Activated T-helper 2 cell treated with anti-CD3 and anti-CD28 coated beads, Interferon-gamma antibody, Interleukin-2, Interleukin-4, amounts not matched to agents 10 μg/mL and 5 μg/mL and 100 μg/mL, durations not matched to agents 14 hours and 24 hours and 36 hours (primary cell): ENCODE data around the gene PDGFB. TPM values are rescaled to one million over a fixed set of nuclear protein-coding genes. Genes with fewer than 3 reads are reported as not detected.

Experiments
- DNase-seq: peaks from one replicate; pipeline ENCODE4 v3.0.0; 2021; ENCODE audit warnings: low spot score
- H3K27ac Mint-ChIP-seq: one replicate; pipeline ENCODE4 v1.8.0; 2021; ENCODE audit warnings: mixed read lengths
- H3K27me3 Mint-ChIP-seq: one replicate; pipeline ENCODE4 v1.8.0; 2021; ENCODE audit warnings: low read depth, mixed read lengths
- H3K36me3 Mint-ChIP-seq: one replicate; pipeline ENCODE4 v1.8.0; 2021; ENCODE audit warnings: low read depth, mixed read lengths
- H3K4me1 Mint-ChIP-seq: one replicate; pipeline ENCODE4 v1.8.0; 2021; ENCODE audit warnings: low read depth, mixed read lengths
- H3K4me3 Mint-ChIP-seq: one replicate; pipeline ENCODE4 v1.8.0; 2021; ENCODE audit warnings: low read depth, mild to moderate bottlenecking, moderate library complexity, mixed read lengths
- H3K9me3 Mint-ChIP-seq: one replicate; pipeline ENCODE4 v1.8.0; 2021; ENCODE audit warnings: mixed read lengths
- intact Hi-C: fragments of 100-400 bp; cut with micrococcal nuclease; formaldehyde crosslinking; loops from one replicate; pipeline ENCODE4 v1.15.1; 2023
- total RNA-seq: library from RNA; stranded (reverse); gene quantifications from 2 replicates; pipeline ENCODE4 v1.2.3, GENCODE V29; 2022

PDGFB gene
- total RNA-seq, 1 donor from 2014 or later = 4.2 TPM

DNA sequence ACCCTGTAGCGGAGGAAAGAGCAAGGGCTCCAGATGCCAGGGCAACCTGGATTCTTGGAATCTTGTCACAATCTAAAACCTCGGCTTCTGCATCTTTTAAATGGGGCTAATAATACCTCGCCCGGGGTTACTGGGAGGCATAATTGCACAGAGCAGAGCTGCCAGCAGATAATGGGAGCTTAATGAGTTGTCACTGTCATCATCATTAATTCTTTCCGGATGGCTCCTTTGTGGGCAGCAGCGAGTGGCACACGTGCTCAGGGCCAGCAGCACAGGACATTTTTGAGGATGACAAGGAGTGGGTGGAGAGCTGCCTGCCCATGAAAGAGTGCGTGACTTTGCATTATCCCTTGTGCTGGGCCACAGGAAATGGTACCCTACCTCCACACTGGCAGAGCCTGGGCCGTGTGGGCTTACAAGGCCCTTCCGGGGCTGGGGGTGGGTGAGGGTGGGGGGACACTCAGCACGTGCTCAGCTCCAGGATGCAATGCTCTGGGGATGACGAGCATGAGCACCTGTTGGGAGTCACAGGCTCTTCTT is 5.7 kb downstream of the PDGFB start:
- Mint-ChIP-seq H3K27ac (no peak overlapping the region), H3K36me3 (peaks cover 6% of the 10 kb centered on the region), H3K4me3 (no peak overlapping the region), H3K4me1 (peaks cover 44% of the 10 kb centered on the region), H3K9me3 (no peaks in the 10 kb centered on the region), H3K27me3 (peaks cover 66% of the 10 kb centered on the region)
- DNase-seq = no peak
- intact Hi-C loops = loop anchor here (5.0 to 10.0 kb wide), 2 partner anchors 78 to 294 kb away; partner anchors contain the start of gene RPL3

DNA sequence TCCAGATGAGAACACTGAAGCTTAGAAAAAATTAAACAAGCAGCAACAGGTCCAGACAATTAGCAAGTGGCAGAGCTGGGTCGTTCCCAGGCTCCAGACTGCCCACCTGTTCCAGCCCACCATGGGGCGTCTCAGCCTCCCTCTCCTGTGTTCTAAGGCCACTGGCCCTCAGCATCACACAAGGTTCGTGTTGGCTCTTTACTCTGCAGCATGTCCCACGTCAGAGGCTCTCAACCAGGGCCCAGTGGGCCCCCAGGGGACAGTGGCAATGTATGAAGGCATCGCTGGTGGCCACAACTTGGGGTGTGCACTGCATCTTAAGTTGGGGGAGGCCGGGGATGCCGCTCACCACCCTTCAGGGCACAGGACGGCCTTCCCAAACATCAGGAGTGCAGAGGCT is 6.2 kb downstream of the PDGFB start:
- H3K27ac Mint-ChIP-seq = no peak overlapping the region
- intact Hi-C loops = loop anchor here (5.0 to 10.0 kb wide), 2 partner anchors 79 to 294 kb away; partner anchors contain the start of gene RPL3
- no peak overlapping the region for H3K4me3 Mint-ChIP-seq

DNA sequence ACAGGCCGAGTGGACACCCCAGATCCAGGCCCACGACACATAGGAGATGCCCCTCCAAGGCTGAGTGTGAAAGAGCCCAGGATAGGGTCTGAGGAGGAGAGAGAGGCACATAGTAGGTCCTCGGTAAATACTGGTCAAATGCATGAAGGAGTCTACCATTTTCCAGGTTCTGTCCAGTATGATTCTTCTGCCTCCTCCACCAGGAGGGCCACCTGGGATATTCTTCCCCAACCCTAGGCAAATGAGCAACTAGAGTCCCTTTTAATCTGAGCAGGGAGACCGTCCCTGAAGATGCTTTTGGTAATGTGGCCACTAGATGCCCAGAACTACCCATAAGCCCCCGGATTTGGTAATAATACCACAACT is 6.7 kb downstream of the PDGFB start:
- peaks cover 45% of the 10 kb centered on the region for H3K4me1 Mint-ChIP-seq

More for the DNA sequence above, 6.2 kb downstream of the PDGFB start:
- Mint-ChIP-seq H3K4me1 (peaks cover 44% of the 10 kb centered on the region), H3K9me3 (no peaks in the 10 kb centered on the region), H3K27me3 (peaks cover 66% of the 10 kb centered on the region), H3K36me3 (peaks cover 6% of the 10 kb centered on the region)
- DNase-seq = no peak

DNA sequence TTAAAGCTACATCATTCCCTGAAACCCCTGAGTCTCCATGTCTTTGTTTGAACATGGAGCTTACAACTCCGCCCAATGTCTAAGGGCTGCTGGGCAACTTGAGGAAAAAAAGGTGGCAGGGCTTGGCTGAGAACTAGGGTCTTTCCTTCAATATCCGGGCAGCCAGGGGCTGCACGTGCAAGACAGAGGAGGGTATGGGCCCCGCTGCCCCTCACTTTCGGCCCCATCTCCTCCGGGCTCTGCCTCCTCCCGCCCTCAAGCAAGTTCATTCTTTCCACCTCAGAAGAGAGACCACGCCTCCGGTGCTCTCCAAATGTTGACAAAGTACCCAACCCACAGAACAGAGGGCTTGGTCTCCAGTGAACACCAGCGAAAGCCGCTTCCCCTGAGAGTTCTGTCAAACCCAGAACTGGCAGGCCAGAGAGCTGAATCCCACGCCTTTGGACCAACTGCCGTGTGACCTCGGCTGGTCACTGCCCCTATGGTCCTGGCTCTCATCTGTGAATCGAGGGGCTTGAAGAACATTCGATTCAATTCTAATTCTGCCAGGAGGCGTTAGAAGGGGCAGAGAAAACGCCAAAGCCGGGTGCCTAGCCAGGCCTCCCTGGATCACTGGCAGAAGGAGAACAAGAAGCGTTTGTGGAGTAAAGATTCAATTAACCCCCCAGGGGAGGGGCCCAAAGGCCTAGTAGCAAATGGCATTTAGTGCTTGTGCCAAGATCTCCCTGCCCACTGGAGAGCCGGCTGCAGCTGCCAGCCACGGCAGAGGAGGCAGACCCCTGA is 7.3 kb downstream of the PDGFB start:
- no peak for DNase-seq
- intact Hi-C loops = loop anchor here (5.0 to 10.0 kb wide), 2 partner anchors 80 to 293 kb away; partner anchors contain the start of gene RPL3
- peaks cover 6% of the 10 kb centered on the region for H3K36me3 Mint-ChIP-seq
- peaks cover 42% of the 10 kb centered on the region for H3K4me1 Mint-ChIP-seq
- no peak overlapping the region for H3K27ac Mint-ChIP-seq
- no peaks in the 10 kb centered on the region for H3K9me3 Mint-ChIP-seq
- H3K4me3 Mint-ChIP-seq = no peak overlapping the region
- H3K27me3 Mint-ChIP-seq = peaks cover 64% of the 10 kb centered on the region

More for the DNA sequence above, 6.7 kb downstream of the PDGFB start:
- Mint-ChIP-seq H3K9me3 (no peaks in the 10 kb centered on the region), H3K27ac (no peak overlapping the region), H3K36me3 (peaks cover 6% of the 10 kb centered on the region), H3K4me3 (no peak overlapping the region), H3K27me3 (peaks cover 66% of the 10 kb centered on the region)
- intact Hi-C loops = loop anchor here (5.0 to 10.0 kb wide), 2 partner anchors 79 to 293 kb away; partner anchors contain the start of gene RPL3
- no peak for DNase-seq

DNA sequence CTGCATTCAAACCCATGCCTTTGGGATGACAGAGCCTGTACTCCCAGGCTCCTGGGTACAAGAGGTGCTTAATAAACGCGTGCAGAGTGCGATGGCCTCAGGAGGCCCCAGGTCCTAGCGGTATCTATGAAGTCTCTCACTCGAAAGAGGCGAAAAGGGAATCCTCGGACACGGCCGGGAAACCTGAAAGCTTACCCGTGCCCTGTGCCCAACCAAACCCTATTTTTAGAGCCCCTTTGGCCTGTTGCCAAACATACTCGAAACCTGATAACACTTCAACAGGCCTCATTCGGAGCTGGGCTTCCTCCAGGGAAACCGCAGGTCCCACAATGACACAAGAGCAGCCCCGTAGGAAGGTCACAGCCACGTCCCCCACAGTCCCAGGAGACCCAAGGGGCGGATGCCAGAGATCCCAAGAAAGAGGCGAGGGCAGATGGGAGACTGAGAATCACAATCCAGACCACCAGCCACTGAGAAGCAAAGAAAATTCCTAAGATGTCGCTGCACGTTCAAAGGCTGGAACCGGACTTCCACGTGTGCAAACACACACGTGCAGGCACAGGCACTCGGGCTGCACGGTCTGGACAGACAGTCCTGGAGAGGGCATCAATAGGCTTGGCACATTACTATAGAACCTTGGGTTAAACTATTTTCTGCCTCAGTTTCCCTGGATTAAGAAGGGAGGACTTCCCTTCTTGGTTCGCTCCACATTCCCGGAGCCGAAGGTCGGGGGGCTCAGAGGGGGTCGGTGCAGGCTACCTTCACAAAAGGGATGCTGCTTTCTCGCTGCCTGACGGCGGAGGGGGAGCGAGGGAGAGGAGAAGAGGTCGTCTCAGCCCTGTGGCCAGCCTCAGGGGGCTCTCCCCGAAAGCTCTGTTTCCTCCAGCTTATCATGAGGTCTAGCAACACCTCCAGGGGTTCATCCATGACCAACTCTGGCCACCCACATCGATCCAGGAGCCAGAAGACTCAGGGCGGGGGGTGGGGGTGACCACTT is 8.2 kb downstream of the PDGFB start:
- H3K27me3 Mint-ChIP-seq = peaks cover 65% of the 10 kb centered on the region

DNA sequence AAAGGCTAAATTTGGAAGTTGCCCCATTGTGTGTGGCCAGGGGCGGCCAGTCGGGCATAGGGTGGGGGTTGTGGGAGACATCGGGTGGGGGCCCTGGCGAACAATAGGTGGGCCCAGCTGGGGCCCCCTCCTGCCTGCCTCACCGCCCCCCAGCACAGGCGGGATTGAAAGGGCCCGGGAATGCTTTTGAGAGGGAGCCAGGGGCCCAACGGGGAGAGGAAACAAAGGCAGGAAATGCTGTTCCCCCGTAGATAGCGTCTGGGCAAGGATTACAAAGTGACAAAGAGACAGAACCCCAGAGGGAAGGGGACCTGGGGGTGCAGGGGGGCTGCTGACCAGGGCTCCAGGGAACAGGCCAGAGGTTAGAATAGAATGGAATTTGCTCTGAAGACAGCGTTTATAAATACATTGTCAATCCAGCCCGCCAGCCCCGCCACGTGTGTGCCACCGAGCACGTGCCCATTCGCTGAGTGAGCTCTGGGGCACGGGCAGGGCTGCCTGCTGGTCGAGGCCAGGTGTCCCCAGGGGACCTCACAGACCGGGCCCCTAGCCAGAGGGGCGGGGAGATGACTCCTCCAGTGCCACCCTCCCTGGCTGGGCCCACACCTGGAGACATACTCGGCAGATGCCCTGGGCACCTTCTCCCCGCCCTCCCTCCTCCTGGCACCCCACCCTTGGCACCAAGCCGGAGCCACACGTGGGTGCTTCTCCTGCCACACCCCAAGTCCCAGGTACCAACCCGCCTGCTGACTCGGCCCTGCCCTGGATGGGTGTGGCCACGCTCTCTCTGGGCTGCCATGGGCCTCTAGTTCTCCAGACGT is 9.7 kb downstream of the PDGFB start:
- H3K9me3 Mint-ChIP-seq = no peaks in the 10 kb centered on the region
- no peak overlapping the region for H3K4me3 Mint-ChIP-seq
- H3K4me1 Mint-ChIP-seq = peaks cover 26% of the 10 kb centered on the region
- H3K27me3 Mint-ChIP-seq = peaks cover 58% of the 10 kb centered on the region
- intact Hi-C loops = loop anchor here (5.0 to 10.0 kb wide), 2 partner anchors 82 to 290 kb away; partner anchors contain the start of gene RPL3
- DNase-seq = no peak
- H3K27ac Mint-ChIP-seq = no peak overlapping the region
- no peaks in the 10 kb centered on the region for H3K36me3 Mint-ChIP-seq

More for the DNA sequence above, 8.2 kb downstream of the PDGFB start:
- H3K4me1 Mint-ChIP-seq = peaks cover 40% of the 10 kb centered on the region
- intact Hi-C loops = loop anchor here (5.0 to 10.0 kb wide), 2 partner anchors 81 to 292 kb away; partner anchors contain the start of gene RPL3
- peak overlapping the region; percentile 1 for H3K27ac Mint-ChIP-seq
- no peak for DNase-seq
- H3K36me3 Mint-ChIP-seq = peaks cover 4% of the 10 kb centered on the region
- H3K9me3 Mint-ChIP-seq = no peaks in the 10 kb centered on the region
- peak overlapping the region; percentile 37 for H3K4me3 Mint-ChIP-seq

DNA sequence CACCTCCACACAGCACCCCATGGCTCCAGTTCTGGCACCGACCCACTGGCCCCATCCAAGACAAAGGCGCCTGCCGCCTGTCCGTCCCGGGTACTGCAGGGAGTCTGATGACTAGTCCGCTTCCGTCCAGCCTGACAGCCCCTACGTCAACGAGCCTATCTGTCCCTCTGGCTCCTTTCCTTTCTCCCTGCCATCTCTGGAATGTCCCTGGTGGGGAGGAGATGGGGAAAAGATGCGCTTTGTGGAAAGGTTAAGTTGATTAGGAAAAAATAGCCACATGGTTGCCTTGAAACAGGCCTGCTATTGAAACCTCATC is 10.4 kb downstream of the PDGFB start:
- intact Hi-C loops = loop anchor here (10.0 kb wide), 1 partner anchor 290 kb away; no protein-coding TSS in a partner anchor
- H3K4me3 Mint-ChIP-seq = no peak overlapping the region
- H3K4me1 Mint-ChIP-seq = peaks cover 23% of the 10 kb centered on the region
- H3K27ac Mint-ChIP-seq = no peak overlapping the region
- H3K36me3 Mint-ChIP-seq = no peaks in the 10 kb centered on the region
- DNase-seq = no peak
- no peaks in the 10 kb centered on the region for H3K9me3 Mint-ChIP-seq
- peaks cover 54% of the 10 kb centered on the region for H3K27me3 Mint-ChIP-seq

DNA sequence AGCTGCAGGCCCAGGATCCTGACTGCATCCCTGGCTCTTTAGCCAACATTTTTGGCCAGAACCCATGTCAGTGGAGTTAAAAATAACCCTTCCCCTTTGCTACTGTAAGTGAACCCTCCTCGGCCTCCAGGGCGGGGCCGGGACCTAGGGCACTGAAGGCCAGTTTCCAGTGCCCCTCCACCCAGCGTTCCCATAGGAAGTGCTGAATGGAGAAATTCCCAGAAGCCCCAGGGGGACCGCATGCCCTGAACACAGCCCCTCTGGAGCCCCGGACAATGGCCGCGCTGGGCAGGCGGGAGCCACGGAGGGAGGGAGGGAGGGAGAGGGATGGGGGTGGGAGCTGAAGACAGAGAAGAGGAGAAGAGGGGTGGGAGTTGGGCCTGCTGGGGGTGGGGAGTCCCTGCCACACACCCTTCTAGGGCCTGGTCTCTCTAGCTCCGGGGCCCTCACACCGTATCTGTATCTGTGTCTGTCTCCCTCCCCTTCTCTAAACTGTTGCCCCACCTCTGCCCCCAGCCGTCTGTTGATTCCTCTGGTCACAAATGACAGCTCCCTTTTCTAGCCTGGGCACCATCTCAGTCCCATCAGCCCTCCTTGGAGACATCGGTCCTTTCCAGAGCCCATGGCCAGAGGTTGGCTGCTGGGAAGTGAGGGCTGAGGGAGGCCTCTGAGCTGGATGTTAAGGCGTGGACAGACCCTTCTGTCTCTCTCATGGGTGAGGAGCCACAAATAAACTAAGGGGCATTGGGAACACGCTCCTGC is 10.9 kb downstream of the PDGFB start:
- intact Hi-C loops = loop anchor here (10.0 kb wide), 1 partner anchor 289 kb away; no protein-coding TSS in a partner anchor
- H3K27ac Mint-ChIP-seq = no peak overlapping the region
- H3K36me3 Mint-ChIP-seq = no peaks in the 10 kb centered on the region
- H3K27me3 Mint-ChIP-seq = peaks cover 53% of the 10 kb centered on the region
- no peak overlapping the region for H3K4me3 Mint-ChIP-seq
- peaks cover 23% of the 10 kb centered on the region for H3K4me1 Mint-ChIP-seq
- no peaks in the 10 kb centered on the region for H3K9me3 Mint-ChIP-seq
- no peak for DNase-seq

DNA sequence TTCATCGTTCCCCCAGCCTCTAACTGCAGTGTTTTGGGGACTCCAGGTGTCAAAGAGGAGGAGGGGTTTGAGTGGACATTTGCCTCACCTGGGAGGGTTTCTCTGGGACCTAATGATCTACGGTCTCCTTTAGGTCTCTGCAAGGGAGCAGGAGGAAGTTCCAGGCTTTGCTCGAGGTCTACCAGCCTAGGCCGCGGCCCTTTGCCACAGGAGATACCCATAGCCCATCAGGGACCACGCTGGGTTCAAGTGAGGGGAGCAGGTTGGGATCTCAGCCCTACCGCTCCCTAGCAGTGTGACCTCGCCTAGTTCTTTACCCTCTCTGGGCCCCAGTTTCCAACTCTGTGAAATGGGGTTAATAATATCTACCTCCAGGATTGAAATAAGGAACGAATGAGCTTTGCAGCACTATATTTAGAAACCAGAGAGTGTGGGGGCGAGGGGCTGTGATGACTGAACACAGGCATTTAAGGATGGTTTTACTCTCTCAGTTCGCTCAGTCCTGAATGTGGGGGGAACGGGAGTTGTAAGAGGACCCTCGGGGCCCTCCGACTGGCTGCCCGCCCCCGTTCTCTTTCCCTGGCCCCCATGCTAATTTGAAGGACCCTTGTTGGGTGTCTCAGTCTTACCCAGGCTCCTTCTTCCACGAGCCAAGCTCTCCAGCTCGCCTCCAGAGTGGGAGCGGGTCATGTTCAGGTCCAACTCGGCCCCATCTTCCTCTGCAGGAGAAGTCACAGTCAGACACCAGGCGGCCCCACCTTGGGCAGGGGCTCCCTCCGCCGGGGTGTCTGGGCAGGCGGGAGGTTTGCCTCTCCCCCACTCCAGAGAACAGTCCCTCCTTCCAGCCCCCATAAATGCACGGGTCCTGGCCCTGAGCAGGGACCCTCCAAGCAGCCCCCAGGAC is 11.7 kb downstream of the PDGFB start:
- no peak overlapping the region for H3K27ac Mint-ChIP-seq
- peaks cover 49% of the 10 kb centered on the region for H3K27me3 Mint-ChIP-seq
- H3K36me3 Mint-ChIP-seq = no peaks in the 10 kb centered on the region
- peaks cover 23% of the 10 kb centered on the region for H3K4me1 Mint-ChIP-seq
- intact Hi-C loops = loop anchor here (10.0 kb wide), 1 partner anchor 288 kb away; no protein-coding TSS in a partner anchor
- DNase-seq = no peak
- no peak overlapping the region for H3K4me3 Mint-ChIP-seq
- H3K9me3 Mint-ChIP-seq = no peaks in the 10 kb centered on the region

DNA sequence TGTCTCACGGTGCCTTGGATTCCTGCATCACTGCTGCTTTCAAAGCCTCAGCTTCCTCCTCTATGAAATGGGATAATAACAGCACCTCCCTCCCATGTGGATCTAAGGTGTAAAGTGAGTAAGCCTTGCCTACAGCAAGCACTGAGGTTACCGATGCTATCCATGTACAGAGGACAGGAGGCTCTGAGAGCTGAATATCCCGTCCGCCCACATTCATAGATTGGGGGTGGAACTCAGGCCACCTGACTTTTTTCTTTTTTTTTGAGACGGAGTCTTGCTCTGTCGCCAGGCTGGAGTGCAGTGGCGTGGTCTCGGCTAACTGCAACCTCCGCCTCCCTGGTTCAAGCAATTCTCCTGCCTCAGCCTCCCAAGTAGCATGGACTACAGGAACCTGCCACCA is 12.5 kb downstream of the PDGFB start:
- H3K9me3 Mint-ChIP-seq = no peaks in the 10 kb centered on the region
- intact Hi-C loops = loop anchor here (10.0 kb wide), 1 partner anchor 287 kb away; no protein-coding TSS in a partner anchor
- no peak overlapping the region for H3K4me3 Mint-ChIP-seq
- no peak for DNase-seq
- H3K27me3 Mint-ChIP-seq = peaks cover 44% of the 10 kb centered on the region
- peaks cover 18% of the 10 kb centered on the region for H3K4me1 Mint-ChIP-seq
- H3K27ac Mint-ChIP-seq = no peak overlapping the region
- no peaks in the 10 kb centered on the region for H3K36me3 Mint-ChIP-seq
